GM21528 (cell line): ENCODE results near the gene GRIA3.

Experiments used
- ATAC-seq: cut with Tn5 transposase; IDR thresholded peaks from one replicate; pipeline ENCODE4 v1.9.1; 2021; ENCODE audit warnings: mild to moderate bottlenecking, moderate library complexity; ENCODE audit not compliant: unreplicated experiment, low FRiP score

The GRIA3 gene

DNA sequence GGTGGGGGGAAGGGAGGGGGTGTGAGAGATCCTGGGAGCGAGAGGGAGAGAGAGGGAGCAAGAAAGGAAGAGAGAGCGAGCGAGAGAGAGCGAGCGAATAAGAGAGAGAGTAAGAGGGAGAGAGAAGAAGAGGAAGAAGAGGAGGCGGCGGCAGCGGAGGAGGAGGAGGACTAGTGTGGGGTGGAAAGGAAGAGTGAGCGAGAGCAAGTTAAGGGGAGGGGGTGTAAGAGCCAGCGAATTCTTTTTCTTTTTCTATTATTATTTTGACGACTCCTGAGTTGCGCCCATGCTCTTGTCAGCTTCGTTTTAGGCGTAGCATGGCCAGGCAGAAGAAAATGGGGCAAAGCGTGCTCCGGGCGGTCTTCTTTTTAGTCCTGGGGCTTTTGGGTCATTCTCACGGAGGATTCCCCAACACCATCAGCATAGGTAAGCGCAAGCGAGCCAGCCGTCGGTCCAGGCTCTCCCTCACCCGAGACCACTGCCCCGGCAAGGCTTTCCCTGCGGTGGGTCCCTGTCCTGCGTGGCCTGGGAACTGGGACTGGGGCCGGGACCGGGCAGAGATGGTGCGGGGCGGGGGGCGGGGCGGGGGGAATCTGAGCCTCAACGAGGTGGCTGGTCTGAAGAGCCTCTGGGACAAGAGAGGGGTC lies at the start of gene GRIA3:
Gene GRIA3, plus strand, starts transcription at position 60 of the 647 bp plus-strand sequence. Its CDS starts 258 bp downstream, at position 318.
- no peak for ATAC-seq

DNA sequence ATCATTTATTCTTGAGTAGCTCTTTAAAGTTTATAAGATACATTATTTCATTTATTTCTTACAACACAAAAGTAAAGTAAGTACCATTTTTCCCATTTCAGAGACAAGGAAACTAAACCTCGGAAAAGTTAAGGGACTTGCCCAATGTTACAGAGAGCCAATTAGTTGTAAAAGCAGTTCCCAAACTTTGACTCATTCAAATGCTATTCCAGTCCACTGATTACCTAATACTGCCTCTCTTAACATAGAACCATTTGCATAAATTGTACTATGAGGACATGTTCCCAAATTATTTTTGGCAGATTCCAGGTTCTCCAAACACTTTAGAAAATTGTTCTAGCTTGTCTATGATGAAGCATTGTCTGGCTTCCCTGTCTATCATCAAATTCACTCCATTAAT lies 45.6 kb upstream of the GRIA3 start:
- no peak for ATAC-seq

DNA sequence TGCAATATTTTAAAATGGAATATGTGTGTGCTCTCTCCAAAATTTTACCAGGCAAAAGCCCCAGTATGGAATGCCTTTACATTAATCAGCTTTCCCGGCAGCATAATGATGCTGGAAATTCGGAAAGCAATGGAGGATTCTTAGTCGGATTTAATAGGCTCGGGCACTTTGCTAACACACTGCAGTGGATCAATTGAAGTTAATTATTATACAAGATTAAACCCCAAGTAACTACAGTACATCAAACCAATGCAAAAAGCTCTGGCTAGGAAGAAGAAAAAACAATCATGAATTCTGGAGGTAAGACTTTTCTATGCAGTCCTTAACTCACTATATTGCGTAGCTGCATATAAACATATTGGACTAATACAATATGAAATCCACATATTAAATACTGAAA lies 43.6 kb upstream of the GRIA3 start:
- no peak for ATAC-seq

DNA sequence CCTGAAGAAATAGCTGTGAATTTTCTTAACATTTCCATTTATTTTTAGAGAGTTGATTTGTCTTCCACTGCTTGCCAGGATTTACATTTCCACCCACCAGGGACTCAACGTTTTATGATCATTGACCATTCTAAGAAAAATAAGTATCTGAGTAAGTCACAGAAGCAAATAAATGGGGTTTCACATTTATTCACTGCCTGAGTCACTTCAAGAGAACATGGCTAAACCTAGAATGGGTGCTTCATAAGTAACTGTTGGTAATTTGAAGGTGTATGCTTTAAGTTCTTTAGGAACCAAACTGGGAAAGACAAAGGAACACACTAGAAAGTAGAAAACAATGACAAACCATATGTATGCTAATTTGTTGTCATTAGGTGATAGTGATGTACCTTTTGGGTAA lies 43.2 kb upstream of the GRIA3 start:
- ATAC-seq, result no peak

DNA sequence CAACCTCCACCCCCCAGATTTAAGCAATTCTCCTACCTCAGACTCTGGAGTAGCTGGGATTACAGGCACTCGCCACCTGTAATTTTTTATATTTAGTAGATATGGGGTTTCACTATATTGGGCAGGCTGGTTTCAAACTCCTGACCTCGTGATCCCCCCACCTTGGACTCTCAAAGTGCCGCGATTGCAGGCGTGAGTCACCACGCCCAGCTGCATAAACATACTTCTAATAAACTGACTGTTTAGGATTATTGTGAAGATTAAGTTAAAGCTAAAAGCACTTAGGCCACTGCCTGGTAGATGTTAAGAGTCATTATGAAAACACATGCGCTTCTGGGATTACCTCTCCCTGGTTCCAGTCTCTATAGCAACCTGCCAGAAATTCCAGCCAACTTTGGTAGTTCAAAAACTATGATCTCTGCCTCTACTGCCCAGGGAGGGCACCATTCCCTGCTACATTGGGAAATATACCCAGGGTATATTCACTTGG lies 30.2 kb upstream of the GRIA3 start:
- no peak for ATAC-seq

DNA sequence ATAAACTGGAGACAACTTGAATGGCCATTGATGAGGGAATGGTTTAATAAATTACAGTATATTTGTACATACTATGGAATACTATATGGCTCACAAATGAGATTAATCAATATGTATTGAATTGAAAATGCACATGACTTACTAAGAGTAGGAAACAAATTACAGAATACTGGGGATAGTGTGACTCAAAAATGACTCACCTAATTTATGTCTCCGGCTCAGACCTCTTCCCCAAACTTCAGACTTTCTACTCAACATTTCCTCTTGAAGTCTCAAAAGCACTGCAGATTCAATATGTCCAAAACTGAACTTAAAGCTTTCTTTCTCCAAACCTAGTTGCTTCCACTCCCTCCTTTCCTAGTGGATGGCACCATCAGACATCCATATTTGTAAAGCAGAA lies 28.8 kb upstream of the GRIA3 start:
- ATAC-seq, result no peak

DNA sequence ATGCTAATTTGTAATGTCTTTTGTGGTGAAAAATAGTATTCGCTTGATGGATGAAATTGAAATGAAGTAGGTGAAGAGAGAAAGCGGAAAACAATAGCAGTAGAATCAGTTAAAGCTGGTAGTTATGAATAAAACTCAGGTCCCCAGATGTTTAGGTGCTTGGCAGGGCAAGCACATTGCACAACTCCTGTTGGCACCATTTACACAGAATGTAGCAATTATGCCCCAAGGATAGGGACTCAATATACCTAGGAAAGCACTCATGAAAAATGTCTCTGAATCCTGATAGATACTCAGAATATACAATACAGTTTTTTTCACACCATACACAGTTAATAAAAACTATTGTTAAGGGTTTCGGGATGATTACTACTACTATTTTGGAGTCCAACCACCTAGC lies 26.5 kb upstream of the GRIA3 start:
- ATAC-seq, result no peak

DNA sequence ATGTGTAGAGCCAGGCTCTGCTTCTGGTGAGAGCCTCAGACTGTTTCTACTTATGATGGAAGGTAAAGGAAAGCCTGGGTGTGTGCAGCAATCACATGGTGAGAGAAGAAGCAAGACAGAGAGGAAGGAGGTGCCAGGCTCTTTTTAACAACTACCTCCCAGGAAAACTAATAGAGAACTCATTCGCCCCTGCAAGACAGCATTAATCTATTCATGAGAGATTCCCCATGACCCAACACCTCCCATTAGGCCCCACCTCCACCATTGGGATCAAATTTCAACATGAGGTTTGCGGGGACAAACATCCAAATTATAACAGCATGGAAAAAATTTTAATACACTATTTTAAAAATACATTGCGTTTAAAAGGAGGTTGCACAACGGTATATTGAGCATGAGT lies 24.7 kb upstream of the GRIA3 start:
- no peak for ATAC-seq

DNA sequence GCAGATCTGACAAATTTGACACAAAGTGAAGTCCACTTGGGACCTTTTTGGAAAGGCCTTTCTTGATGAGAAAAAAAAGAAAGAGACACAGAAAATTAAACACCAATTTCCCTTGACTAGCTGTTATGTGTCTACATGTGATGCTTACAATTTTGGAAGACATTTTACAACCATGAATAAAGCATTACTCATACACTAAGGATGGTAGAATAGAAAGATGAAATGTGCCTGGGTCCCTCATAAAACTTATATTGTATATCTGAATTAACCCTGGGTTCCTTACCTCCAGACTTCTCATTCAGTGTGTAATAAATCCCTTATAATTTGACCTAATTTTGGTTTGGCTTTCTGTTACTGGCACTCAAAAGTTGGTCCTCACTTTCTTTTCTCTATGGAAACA lies 16.5 kb upstream of the GRIA3 start:
- ATAC-seq, result no peak

DNA sequence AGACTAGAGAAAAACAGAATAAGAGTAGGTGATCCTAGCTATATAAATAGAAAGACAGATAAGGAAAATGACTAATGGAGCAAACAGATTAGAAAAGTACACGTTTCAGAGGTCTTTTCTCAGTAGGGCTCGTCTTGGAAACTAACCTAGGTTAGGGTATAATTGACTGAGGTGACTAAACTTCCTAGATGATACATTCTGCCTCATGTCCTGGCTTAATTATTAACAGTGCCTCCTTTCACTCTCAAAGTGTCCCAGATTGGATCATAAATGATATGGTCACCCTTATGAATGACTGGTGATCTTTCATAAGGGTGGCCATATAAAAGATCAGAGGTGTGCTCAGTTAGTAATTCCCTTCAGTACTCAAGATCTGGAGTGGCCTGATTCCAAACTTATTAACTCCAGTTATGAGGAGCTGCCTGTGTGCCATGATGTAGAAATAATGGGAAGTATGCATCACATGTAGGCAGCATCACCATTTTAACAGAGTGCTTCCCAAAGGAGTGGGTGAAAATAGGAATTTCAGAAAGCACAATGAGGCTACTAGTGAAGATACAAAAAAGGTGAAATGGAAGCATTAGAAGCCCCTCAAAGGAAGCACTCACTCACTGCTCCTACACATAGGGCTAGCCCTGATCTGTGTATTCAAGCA lies 14.7 kb upstream of the GRIA3 start:
- no peak for ATAC-seq

DNA sequence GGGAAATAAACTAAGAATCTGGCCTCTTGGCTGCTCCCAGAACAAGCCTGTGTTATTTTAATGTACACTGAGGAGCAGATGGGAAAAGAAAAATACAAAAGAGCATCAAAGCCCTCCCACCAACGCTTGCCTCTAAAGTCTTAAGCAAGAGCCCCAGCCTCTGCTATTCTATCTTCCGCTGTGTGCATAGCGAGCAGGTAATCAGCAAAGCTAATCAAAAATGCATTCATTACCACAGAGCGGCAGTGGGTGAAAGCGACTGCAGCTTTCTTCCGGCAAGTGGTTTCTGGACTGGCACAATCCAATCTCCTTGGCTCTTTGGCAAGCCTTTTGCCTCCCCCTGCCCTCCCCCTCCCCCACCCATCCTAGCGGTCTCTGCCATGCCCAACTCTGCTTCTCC lies 13.5 kb upstream of the GRIA3 start:
- no peak for ATAC-seq

DNA sequence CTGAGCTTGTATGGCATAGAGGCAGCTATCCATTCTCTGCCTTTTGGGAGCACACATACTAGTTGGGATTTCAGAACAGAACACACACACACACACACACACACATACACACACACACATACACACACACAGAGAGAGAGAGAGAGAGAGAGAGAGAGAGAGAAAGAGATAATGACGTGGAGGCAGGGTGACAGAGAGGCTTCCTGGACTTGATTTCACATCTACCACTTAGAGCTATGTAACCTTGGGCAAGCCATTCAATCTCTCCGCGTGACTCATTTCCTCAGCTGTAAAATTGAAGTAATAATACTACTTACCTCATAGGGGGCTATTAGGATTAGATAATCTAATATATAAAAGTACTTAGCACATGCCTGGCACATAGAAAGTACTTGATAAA lies 12.3 kb upstream of the GRIA3 start:
- ATAC-seq, result no peak

DNA sequence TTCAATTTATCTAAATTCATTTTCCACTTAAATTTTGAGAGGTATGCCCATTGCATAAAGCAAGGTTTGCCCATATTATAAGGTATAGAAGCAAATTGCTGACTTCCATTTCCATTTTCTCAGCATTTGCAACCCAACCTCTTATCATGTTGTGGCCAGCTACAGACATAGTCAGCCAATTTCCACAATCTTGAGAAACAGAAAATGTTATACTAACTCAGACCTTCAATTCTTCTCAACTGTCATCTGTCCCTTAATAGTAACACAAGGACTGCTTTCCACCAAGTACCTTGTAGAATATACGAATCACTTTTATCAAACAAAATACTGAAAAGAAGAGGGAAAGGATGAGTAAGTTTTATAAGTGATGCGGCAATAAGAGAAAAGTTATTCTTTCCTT lies 11.2 kb upstream of the GRIA3 start:
- no peak for ATAC-seq

DNA sequence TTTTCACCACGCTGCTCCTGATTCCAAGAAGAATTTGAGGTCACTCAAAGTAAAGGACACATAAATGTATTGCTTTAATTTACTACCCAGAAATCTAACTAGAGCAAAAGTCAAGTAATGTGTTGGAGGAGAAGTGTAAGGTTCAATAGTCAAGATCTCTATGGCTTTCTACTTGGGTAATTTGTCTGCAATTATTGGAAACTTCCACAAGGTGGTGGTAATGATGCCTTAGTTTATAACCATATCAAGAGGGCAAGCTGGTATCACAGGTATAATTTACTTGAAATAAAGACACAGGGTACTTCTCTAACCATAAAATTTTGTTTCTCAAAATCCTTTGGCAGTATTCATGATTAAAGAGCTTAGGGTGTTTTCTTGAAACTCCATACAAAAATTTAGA lies 10.2 kb upstream of the GRIA3 start:
- ATAC-seq, result no peak

DNA sequence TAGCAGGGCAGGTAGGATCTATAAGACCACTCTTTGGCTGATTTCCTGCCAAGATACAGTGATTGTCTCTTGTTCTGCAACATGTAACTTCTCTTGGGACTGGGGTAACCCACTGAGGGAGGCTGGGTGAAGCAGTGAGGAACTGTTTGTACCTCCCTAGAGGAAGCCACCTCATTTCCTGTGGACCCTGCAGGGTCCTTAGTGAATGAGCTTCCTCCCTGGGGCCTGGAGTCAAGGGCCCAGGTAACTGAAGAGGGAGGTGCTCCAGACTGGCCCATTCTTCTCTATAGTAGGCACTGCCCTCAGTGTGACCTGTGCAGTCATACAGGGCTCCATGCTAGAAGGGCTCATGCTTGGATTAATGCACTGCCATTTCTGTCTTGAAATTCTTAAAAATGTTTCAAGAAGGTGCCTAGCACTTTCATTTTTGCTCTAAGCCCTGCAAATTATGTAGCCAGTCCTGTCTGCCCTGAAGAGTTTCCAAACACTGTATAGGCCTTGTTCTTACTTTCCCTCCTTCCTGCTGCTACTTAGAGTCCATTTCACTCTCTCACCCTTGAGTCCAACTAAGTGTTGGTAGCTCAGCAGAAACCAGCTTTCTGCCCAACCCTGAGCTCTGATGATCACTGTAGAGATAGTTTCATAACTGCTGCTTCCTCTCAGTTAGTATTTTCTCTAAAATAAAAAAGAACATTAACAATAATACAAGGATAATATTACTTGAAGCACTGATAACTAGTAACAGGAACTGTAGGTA lies 8.5 kb upstream of the GRIA3 start:
- no peak for ATAC-seq

DNA sequence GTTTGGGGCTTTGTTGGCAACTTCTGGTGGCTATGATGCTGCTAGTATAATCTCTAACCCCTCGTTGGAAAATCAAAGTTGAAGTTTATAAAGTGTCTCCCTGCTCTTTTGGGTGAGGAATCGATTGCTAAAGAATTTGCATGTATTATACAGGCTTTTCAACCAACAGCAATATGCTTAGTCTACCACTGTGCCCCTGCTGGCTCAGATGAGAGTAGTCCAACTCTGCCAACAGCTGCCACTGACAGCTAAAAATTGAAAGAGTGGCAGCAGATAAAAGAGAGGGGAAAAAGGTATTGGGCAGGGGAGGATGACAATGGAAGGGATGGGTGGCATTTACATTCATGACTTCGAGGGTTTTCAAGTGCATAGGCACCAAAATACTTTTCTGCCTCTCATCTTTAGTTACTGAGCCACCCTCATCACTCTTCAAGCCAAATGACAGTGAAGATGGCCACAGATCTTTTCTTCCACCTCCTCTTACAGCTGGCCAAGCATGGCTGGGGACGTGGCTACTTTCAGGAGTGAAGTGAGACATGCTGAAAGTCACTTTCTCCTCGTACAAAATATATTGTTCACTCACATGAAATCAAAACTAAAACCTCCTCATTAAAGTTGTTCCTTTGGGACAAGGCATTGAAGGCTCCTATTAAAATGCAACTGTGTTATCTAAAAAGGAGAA lies 2.7 kb upstream of the GRIA3 start:
- ATAC-seq, result no peak

DNA sequence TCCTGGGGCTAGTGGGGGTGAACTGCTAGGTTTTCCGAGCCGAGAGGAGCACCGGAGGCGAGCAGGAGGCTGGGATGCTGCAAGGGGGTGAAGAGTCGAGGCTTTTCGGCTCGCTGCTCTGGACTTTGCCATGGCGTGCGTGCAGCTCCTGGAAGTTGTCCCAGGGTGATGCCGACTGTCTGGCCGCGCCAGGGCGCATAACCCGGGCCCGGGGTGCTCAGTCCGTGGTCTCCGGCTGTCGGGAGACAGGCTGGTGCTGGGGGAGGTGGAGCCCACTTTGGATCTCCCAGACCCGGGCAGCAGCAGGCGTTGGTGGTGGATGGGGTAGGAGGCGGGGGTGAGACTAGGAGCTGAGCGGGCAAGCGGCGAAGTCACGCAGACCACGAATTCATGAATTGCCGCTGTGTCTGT lies 793 bp downstream of the GRIA3 start:
- no peak for ATAC-seq

DNA sequence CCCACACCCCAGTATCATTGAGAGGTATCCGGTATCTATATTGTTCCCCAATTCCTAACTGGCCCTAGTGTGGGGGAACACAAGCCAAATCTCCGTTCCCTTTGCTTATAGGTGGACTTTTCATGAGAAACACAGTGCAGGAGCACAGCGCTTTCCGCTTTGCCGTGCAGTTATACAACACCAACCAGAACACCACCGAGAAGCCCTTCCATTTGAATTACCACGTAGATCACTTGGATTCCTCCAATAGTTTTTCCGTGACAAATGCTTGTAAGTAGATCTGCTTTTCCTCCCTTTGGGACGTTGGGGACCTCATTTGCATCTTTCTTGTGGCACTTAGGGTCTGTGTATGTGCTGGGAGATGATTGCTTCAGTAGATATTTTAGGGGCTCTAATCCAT lies 1.6 kb downstream of the GRIA3 start:
- no peak for ATAC-seq

DNA sequence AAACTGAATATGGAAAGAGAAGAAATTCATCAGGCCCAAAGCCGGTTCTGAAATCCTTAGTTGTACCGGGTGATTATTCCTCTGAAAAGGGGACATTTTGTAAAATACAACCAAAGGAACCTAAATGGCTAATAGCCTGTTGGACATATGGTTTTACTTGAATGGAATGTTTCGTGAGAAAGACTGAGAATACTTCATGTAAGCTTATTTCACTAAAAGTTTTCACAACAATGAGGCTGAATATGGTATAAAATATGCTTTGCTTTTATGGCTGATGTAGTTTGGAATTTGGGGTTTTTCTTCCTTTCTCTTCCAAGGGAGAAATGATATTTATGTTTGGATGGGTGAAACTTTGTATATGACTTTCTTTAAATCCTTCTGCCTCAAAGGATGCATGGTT lies 2.7 kb downstream of the GRIA3 start:
- ATAC-seq, result no peak

DNA sequence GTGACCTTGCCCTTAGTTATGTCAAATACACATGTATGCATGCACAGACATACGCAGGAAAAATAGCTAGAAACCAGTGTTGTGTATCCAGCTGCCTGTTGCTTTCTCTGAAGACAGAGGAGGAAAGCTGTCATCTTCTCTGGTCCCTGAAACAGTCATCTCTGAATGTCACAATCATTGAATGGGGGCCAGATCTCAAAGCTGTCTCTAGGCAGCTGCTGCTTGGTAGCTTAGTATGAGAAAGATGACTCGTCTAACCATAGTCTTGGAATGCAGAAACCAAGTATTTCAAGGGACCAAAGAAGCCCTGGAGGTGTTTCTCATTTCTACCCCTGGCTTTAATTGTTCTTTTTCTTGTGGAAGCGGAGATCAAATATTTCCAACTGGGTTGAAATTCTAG lies 4.0 kb downstream of the GRIA3 start:
- ATAC-seq, result no peak

DNA sequence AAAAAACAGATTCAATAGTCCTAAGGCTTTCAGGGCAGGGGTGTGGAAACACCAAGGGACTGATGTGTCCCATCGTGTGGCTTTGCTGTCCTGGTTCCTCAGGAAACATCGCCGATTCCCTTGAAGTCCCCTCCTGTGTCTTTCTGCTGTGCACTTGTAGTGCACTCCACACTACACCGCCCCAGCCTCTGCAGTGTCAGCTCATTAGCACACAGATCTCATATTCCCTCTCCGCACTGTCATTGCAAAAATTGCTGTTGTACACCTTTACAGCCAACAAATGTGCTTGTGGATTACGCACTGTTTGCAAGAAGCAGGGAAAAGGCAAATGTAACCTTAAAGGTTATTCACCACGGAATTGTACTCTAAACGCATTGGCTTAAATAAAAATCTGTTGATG lies 5.3 kb downstream of the GRIA3 start:
- ATAC-seq, result no peak
